HG03460 (cell line): ENCODE results near the gene METRN.
A peak's percentile ranks its signal among the peaks of the same experiment; 100 is the strongest.

Experiments used
- ATAC-seq: cut with Tn5 transposase; IDR thresholded peaks from one replicate; pipeline ENCODE4 v1.9.1; 2021; ENCODE audit not compliant: unreplicated experiment

METRN gene

GRCh38 chr16:677316-678190 is 37.4 kb upstream of the METRN start:
- ATAC-seq = no peak

GRCh38 chr16:678209-678857 is 36.6 kb upstream of the METRN start:
- no peak for ATAC-seq

DNA sequence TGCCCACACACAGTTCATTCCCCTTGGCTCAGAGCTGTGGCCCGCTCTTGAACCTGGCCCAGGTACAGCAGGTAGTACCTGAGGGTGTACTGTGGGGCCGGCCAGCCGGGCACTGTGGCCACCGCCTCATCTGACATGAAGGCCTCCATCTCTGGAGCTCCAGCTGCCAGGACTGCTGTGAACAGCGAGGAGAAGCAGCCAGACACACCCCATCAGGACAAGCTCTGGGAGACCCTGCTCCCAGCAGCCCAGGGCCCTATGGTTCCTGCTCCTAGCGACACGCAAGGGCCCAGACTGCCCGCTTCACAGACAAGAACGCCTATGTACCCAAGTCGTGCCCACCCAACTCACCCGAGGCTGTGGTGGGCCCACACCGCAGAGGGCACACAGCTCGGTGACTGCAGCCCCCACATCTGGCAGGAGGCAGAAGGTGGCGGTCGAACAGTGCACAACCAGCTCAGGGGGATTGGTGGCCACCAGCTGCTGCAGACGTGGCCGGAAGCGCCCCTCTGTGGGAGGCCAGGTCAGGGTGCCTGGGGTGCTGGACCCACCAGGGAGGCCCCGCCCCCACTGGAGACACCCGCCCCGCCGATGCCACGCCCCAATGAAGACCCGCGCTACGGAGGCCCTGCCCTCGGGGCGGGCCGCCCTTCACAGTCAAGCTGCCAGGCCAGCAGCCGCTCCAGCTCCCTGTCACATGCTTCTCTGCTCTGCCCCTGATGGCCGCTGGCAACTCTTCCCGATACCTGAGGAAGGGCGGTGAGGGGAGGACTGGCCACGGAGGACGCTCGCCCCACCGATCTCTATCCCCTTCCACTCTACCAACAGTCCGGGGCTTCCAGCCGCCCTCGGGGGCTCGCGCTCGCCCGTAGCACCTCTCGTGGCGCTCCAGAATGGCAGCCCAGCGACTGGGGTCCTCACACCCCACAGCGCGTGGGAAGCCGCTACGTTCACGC is 35.8 kb upstream of the METRN start:
- ATAC-seq = no peak

DNA sequence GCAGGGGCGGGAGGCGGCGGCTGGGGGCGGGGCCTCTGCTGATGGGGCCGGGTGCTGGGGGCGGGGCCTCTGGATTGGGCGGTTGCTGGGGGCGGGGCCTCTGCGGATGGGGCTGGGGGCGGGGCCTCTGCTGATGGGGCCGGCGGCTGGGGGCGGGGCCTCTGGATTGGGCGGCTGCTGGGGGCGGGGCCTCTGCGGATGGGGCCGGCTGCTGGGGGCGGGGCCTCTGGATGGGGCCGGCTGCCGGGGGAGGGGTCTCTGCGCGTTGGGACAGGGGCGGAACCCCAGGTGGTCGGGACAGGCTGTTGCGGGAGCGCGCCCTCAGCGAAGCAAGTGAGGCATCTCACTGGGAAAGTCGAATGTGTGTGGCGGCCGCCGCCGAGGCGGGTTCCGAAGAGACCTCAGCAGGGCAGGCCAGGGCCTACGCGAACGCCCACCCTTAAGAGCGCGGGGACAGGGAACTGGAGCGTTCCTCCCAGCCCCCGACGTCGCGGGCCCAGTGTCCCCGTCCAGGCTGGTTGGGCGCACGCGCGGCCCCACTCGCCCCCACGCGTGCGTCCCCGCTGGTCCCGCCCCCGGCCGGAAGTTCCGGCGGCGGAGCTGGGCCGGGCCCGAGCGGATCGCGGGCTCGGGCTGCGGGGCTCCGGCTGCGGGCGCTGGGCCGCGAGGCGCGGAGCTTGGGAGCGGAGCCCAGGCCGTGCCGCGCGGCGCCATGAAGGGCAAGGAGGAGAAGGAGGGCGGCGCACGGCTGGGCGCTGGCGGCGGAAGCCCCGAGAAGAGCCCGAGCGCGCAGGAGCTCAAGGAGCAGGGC is 34.9 kb upstream of the METRN start, which contains the start of gene STUB1:
TSS of gene STUB1 (plus strand) at position 597 of the 811 bp plus-strand sequence. CDS start at position 713, 116 bp downstream.
- ATAC-seq = no peak

DNA sequence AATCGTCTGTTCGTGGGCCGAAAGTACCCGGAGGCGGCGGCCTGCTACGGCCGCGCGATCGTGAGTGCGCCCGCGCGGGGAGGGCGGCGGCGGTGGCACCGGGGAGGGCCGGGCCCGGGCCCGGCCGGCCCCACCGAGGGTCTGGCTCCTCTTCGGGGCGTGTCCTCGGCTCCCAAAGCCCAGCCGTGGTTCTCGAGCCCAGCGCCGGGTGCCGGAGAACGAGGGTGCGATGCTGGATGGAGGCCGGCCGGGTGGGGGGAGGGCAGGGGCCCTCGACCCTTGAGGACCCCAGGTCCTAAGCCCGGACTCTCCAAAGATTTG is 34.3 kb upstream of the METRN start:
- ATAC-seq = no peak

DNA sequence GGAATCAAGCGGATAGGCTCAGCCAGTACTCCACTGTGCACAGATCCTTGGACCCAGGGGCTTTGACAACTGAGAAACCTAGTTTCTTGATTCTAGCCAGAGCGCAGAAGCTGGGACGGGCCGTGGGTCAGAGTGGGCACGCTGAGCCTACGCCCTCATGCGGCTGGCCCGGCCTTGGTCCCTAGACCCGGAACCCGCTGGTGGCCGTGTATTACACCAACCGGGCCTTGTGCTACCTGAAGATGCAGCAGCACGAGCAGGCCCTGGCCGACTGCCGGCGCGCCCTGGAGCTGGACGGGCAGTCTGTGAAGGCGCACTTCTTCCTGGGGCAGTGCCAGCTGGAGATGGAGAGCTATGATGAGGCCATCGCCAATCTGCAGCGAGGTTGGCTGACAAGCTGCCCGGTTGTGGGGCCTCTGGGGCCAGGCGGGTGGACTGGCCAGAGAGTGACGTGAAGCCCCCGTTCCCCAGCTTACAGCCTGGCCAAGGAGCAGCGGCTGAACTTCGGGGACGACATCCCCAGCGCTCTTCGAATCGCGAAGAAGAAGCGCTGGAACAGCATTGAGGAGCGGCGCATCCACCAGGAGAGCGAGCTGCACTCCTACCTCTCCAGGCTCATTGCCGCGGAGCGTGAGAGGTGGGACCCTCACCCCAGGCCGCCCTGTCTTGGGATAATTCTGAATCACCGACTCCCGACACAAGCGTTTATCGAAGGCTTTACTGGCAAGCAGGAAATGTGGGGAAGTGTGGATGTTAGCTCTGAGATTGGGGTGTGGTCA is 33.8 kb upstream of the METRN start:
- ATAC-seq = no peak

DNA sequence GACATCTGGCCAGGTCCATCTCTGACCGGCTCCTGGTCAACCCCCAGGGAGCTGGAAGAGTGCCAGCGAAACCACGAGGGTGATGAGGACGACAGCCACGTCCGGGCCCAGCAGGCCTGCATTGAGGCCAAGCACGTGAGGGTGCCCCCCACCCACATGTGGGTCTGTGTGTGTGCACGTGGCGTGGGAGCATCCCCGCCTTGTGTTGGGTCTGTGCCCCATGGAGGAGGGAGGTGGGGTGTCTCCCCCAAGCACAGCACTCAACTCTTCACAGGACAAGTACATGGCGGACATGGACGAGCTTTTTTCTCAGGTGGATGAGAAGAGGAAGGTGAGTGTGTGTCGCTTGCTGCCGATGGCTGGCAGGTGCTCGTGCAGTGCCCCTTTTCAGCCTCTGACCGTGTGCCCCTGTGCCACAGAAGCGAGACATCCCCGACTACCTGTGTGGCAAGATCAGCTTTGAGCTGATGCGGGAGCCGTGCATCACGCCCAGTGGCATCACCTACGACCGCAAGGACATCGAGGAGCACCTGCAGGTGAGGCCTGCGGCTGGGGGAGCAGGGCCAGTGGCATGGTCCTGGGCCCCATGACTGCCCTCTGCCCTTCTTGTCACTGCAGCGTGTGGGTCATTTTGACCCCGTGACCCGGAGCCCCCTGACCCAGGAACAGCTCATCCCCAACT is 33.0 kb upstream of the METRN start:
- no peak for ATAC-seq

GRCh38 chr16:682493-683395 is 32.2 kb upstream of the METRN start:
- ATAC-seq = no peak

- no peak for ATAC-seq
Observed at GRCh38 chr16:683396-684070, 31.4 kb upstream of the METRN start.

- peak; percentile 51 for ATAC-seq
Observed at GRCh38 chr16:684071-684794, 30.7 kb upstream of the METRN start, which contains the start of gene JMJD8. Gene JMJD8 (minus strand): TSS chr16:684334. CDS start chr16:684319, 15 bp downstream.

GRCh38 chr16:684961-685696 is 29.8 kb upstream of the METRN start:
- no peak for ATAC-seq

- no peak for ATAC-seq
Observed at GRCh38 chr16:685967-686366, 29.0 kb upstream of the METRN start.

- no peak for ATAC-seq
Observed at GRCh38 chr16:686459-687260, 28.3 kb upstream of the METRN start.

GRCh38 chr16:687499-687898 is 27.4 kb upstream of the METRN start:
- ATAC-seq = no peak

GRCh38 chr16:689175-689897 is 25.6 kb upstream of the METRN start:
- no peak for ATAC-seq
